Transverse colon (tissue), 4 donors: ENCODE measurements around the gene TRDN. TPM values are rescaled to one million over a fixed set of nuclear protein-coding genes. Genes with fewer than 3 reads are reported as not detected.

Experiments
- DNase-seq: peaks from one replicate; pipeline ENCODE4 v3.0.0-alpha.2; 2019
- H3K27ac ChIP-seq, 4 donors: fragments of 200-600 bp; sonication (generic); 2 replicates each; pipeline ENCODE4 v1.5.1; 2016 to 2018; ENCODE audit warnings: inconsistent platforms in 4 of 4
- H3K27me3 ChIP-seq: fragments of 200-600 bp; sonication (generic); 2 replicates; pipeline ENCODE4 v1.5.1; 2017; ENCODE audit warnings: inconsistent platforms
- H3K36me3 ChIP-seq, 4 donors: fragments of 200-600 bp; sonication (generic); 2 replicates each; pipeline ENCODE4 v1.5.1; 2017 to 2019; ENCODE audit warnings: inconsistent platforms in 4 of 4
- H3K4me1 ChIP-seq, 4 donors: fragments of 200-600 bp; sonication (generic); 2 replicates each; pipeline ENCODE4 v1.5.1; 2017 to 2020; ENCODE audit warnings: inconsistent platforms in 4 of 4
- H3K4me3 ChIP-seq, 4 donors: fragments of 200-600 bp; sonication (generic); 1 replicate in 1 of 4; 2 replicates in 3 of 4; pipeline versions ENCODE4 v1.5.1 to v1.6.1; 2017 to 2019; ENCODE audit warnings: inconsistent platforms in 4 of 4
- H3K9me3 ChIP-seq, 2 donors: fragments of 200-600 bp; sonication (generic); 2 replicates each; pipeline ENCODE4 v1.5.1; 2017 to 2019; ENCODE audit warnings: inconsistent platforms in 2 of 2
- EP300 ChIP-seq: sonication (generic); formaldehyde crosslinking; IDR thresholded peaks from one replicate; pipeline ENCODE4 v1.6.1; 2017; ENCODE audit warnings: antibody characterized with exemption, low read depth
- POLR2A ChIP-seq: fragments of 450-650 bp; IDR thresholded peaks from one replicate; pipeline ENCODE4 v1.6.1; 2016; ENCODE audit warnings: antibody characterized with exemption, mild to moderate bottlenecking, moderate library complexity
- POLR2AphosphoS5 ChIP-seq, 3 donors: sonication (generic); formaldehyde crosslinking; IDR thresholded peaks; one replicate each; pipeline ENCODE4 v1.6.1; 2016; ENCODE audit warnings: antibody characterized with exemption in 3 of 3
- WGBS, 2 donors: methylation state at CpG; one replicate each; pipeline ENCODE4 v1.1.5; 2018; ENCODE audit warnings: low coverage in 1 of 2; 5-methylcytosine and 5-hydroxymethylcytosine counted together
- in situ Hi-C, 4 donors: fragments of 200-750 bp; cut with MboI; loops; one replicate each; pipeline versions ENCODE4 v1.15.0 to v1.15.1; 2017; ENCODE audit warnings: low sequenced_read_pairs in 3 of 4, low pct_ligation_motif_present in 1 of 4, low pct_unique_long_range_greater_than_20kb in 1 of 4
- intact Hi-C: fragments of 100-400 bp; cut with DNase I; formaldehyde crosslinking; loops from one replicate; pipeline ENCODE4 v1.15.1; 2023; ENCODE audit warnings: low total_unique reads
- total RNA-seq, 4 donors: library from RNA; depleted of rRNA; stranded (reverse); fragments of >200 nt; gene quantifications; one replicate each; pipeline ENCODE4 v1.1.0, GENCODE V29; 2016
- TF ChIP-seq, protein P1 (sequence below), 5 experiments: fragments of 200-600 bp in 3 of 5; fragments of 450-650 bp in 2 of 5; sonication (generic) in 3 of 5; IDR thresholded peaks; 1 replicate in 2 of 5; 2 replicates in 3 of 5; pipeline ENCODE4 v1.5.1; 2016 to 2017; ENCODE audit warnings: antibody characterized with exemption in 5 of 5, inconsistent platforms in 3 of 5, mild to moderate bottlenecking in 2 of 5, moderate library complexity in 1 of 5

The TRDN gene
- total RNA-seq, 4 donors from 2014 or later = 0.14 TPM; not detected in 3

DNA sequence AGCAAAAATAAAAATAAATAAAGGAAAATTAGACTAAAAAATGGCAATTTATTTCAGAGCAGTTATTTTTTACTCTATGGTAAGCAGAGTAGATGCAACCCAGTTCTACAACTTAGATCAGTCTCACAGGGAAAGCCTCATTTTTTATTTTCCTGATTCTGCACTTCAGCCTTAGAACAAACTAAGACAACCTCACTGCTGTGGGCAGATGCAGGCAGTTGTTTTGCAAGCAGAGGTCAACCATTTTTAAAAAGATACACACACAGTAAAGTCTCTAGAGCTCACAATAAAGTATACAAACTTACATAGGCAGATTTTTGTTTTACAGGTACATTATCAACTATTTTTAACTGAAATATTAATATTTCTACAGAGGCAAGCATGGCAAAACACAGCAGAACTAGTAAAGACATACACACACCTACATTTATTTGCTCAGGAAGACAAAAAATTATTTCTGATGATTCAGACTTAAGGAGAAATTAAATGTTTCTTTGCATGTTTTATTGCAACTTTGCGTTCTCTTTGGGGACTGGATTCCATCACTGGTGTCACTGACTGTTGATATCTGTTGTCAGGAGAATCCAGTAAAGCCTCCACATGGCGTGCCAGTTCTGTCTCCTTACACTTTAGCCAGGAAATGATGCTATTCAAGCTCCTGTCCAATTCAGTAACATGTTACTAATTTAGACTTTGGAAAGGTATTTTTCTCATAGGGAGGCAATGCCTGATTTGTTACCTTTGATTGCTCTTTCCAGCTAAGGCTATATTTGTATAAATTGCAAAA is 102.7 kb downstream of the TRDN start:
- no peak overlapping the region for H3K4me3 ChIP-seq
- no peak for DNase-seq
- in situ Hi-C loops = no loop called here
- H3K27me3 ChIP-seq = no peaks in the 10 kb centered on the region
- no peaks in the 10 kb centered on the region for H3K4me1 ChIP-seq
- H3K36me3 ChIP-seq = no peaks in the 10 kb centered on the region
- H3K9me3 ChIP-seq = no peaks in the 10 kb centered on the region
- TF ChIP-seq POLR2A (no peak), POLR2AphosphoS5 (IDR thresholded peaks at IDR 0.05) (no peak), EP300 (no peak)
- TF ChIP-seq, protein P1, sequence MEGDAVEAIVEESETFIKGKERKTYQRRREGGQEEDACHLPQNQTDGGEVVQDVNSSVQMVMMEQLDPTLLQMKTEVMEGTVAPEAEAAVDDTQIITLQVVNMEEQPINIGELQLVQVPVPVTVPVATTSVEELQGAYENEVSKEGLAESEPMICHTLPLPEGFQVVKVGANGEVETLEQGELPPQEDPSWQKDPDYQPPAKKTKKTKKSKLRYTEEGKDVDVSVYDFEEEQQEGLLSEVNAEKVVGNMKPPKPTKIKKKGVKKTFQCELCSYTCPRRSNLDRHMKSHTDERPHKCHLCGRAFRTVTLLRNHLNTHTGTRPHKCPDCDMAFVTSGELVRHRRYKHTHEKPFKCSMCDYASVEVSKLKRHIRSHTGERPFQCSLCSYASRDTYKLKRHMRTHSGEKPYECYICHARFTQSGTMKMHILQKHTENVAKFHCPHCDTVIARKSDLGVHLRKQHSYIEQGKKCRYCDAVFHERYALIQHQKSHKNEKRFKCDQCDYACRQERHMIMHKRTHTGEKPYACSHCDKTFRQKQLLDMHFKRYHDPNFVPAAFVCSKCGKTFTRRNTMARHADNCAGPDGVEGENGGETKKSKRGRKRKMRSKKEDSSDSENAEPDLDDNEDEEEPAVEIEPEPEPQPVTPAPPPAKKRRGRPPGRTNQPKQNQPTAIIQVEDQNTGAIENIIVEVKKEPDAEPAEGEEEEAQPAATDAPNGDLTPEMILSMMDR (IDR thresholded peaks at IDR 0.05) = no peak
- intact Hi-C loops = no loop called here
- 43 to 48% methylated on average over 2 of the region's 2 CpGs for WGBS, 2 donors
- H3K27ac ChIP-seq = no peak overlapping the region

DNA sequence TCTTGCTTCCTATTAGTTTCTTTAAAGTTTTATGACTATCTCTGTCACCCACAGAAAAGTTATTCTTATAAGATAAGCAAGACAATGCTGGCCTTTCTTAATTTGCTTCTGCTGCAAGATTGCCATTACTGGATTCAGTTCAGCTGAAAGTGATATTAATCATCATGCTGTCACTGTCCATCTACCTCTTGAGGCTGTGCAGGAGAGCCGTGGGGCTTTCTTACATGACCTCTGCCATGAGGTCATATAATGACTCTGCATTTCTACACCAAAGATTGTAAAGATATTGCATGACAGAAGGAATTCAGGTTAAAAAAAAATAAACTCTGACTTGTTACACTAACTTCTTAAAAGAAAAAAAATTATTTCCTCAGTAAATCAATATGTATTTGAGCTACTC is 106.9 kb downstream of the TRDN start:
- intact Hi-C loops (no loop called here), in situ Hi-C loops (no loop called here)
- TF ChIP-seq POLR2A = no peak
- TF ChIP-seq, protein P1 (IDR thresholded peaks at IDR 0.05) = no peak
- TF ChIP-seq EP300 = no peak
- no peak for TF ChIP-seq POLR2AphosphoS5 (IDR thresholded peaks at IDR 0.05)
- Histone ChIP-seq H3K4me1 (no peaks in the 10 kb centered on the region), H3K27me3 (no peaks in the 10 kb centered on the region), H3K36me3 (no peaks in the 10 kb centered on the region), H3K4me3 (no peak overlapping the region), H3K27ac (no peak overlapping the region), H3K9me3 (no peaks in the 10 kb centered on the region)
- 14 to 50% methylated on average over 1 of the region's 1 CpG for WGBS, 2 donors
- no peak for DNase-seq

GRCh38 chr6:123529058-123529457 is 107.7 kb downstream of the TRDN start:
- in situ Hi-C loops = no loop called here

GRCh38 chr6:123527406-123527805 is 109.3 kb downstream of the TRDN start:
- intact Hi-C loops = no loop called here
- no peak for TF ChIP-seq EP300
- TF ChIP-seq, protein P1 (IDR thresholded peaks at IDR 0.05) = no peak
- TF ChIP-seq POLR2A = no peak
- TF ChIP-seq POLR2AphosphoS5 (IDR thresholded peaks at IDR 0.05) = no peak
- Histone ChIP-seq H3K36me3 (no peaks in the 10 kb centered on the region), H3K9me3 (no peaks in the 10 kb centered on the region), H3K27me3 (no peaks in the 10 kb centered on the region), H3K4me1 (no peaks in the 10 kb centered on the region), H3K4me3 (no peak overlapping the region), H3K27ac (no peak overlapping the region)
- WGBS, 2 donors = 60 to 89% methylated on average over 3 of the region's 3 CpGs
- in situ Hi-C loops = no loop called here
- no peak for DNase-seq

More at GRCh38 chr6:123529058-123529457, 107.7 kb downstream of the TRDN start:
- no peaks in the 10 kb centered on the region for H3K27me3 ChIP-seq
- no peaks in the 10 kb centered on the region for H3K9me3 ChIP-seq
- no peak overlapping the region for H3K27ac ChIP-seq
- 87 to 91% methylated on average over 3 to 4 of the region's 4 CpGs for WGBS, 2 donors
- no peaks in the 10 kb centered on the region for H3K4me1 ChIP-seq
- no peaks in the 10 kb centered on the region for H3K36me3 ChIP-seq
- no peak for DNase-seq
- intact Hi-C loops = no loop called here
- no peak overlapping the region for H3K4me3 ChIP-seq
- TF ChIP-seq POLR2A (no peak), POLR2AphosphoS5 (IDR thresholded peaks at IDR 0.05) (no peak), EP300 (no peak)
- TF ChIP-seq, protein P1 (IDR thresholded peaks at IDR 0.05) = no peak
